Measurements from ENCODE around the gene TIGD4. TPM values are rescaled to one million over a fixed set of nuclear protein-coding genes. Genes with fewer than 3 reads are reported as not detected.

Gene TIGD4
- total and polyA plus RNA-seq, 3 experiments from 2014 or later, result 0.29 to 0.68 (median 0.60) TPM

DNA sequence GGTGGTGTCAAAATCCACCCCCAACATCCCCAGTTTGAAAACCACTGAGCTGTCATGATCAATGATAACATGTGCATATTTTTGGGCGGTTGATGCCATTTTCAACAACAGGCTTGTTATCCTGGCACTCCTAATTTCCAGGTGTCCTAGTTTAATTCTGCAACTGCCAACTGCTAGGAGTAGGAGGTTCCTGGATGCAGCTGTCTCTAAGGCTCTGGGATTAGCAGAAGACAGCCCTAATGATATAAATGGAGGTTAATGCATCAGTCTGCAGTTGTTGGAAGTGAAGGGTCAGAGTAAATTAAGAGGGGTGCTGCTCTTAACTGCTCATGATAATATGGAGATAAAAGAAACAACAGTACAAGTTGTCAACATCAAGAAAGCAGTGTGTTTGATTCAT is 24.0 kb upstream of the TIGD4 start:
- Histone ChIP-seq H3K9me3 (ENCODE audit: low read length) (no peaks in the 10 kb centered on the region), H3K27ac (ENCODE audit: low read depth, low read length) (no peak overlapping the region), H3K4me3 (ENCODE audit: low read length) (no peak overlapping the region), H3K36me3 (ENCODE audit: insufficient read depth, low read length) (no peaks in the 10 kb centered on the region), H3K27me3 (ENCODE audit: insufficient read depth, low read length, poor library complexity, severe bottlenecking) (no peaks in the 10 kb centered on the region), H3K4me1 (ENCODE audit: insufficient read depth, low read length) (no peaks in the 10 kb centered on the region)
- ChIA-PET POLR2A (no interaction called here), CTCF (no interaction called here)
- Mint-ChIP-seq H3K4me3 (no peak overlapping the region), H3K9me3 (no peaks in the 10 kb centered on the region), H3K36me3 (peaks cover 0 to 4% (median 3%) of the 10 kb centered on the region in 3 donors), H3K4me1 (peaks cover 14 to 44% (median 30%) of the 10 kb centered on the region in 3 donors), H3K27ac (no peak overlapping the region), H3K27me3 (no peaks in the 10 kb centered on the region)
- DNase-seq, result no peak

DNA sequence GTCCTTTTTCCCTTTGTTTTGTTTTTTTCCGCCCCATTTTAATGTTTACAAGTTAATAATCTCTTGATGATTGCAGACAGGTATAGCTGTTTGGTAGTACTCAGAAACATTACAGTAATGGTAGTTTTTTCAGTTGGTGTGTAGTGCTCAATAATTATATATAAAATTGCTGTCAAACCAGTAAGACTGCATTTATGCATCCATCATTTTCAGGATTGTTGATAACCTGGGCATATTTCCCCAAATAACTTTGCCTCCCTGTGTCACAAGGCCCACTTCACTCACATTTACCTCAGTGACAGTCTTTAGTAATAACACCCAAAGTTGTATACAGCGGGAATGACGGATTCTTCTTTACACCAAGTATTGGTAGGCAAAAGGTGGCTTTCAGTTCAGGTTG is 16.4 kb upstream of the TIGD4 start:
- Histone ChIP-seq H3K4me3 (ENCODE audit: low read length) (no peak overlapping the region), H3K9me3 (ENCODE audit: low read length) (no peaks in the 10 kb centered on the region), H3K27me3 (ENCODE audit: insufficient read depth, low read length, poor library complexity, severe bottlenecking) (no peaks in the 10 kb centered on the region), H3K27ac (ENCODE audit: low read depth, low read length) (no peak overlapping the region), H3K4me1 (ENCODE audit: insufficient read depth, low read length) (no peaks in the 10 kb centered on the region), H3K36me3 (ENCODE audit: insufficient read depth, low read length) (no peaks in the 10 kb centered on the region)
- peaks cover 0 to 2% (median 0%) of the 10 kb centered on the region in 3 donors for H3K36me3 Mint-ChIP-seq
- ChIA-PET CTCF (no interaction called here), POLR2A (no interaction called here)
- no peaks in the 10 kb centered on the region for H3K9me3 Mint-ChIP-seq
- H3K4me3 Mint-ChIP-seq, result no peak overlapping the region
- no peaks in the 10 kb centered on the region for H3K27me3 Mint-ChIP-seq
- peaks cover 10 to 24% (median 19%) of the 10 kb centered on the region in 3 donors for H3K4me1 Mint-ChIP-seq
- H3K27ac Mint-ChIP-seq, result peak overlapping the region in 1 of 8 donors; percentile 75
- no peak for DNase-seq

- Histone ChIP-seq H3K9me3 (ENCODE audit: low read length) (no peaks in the 10 kb centered on the region), H3K4me1 (ENCODE audit: insufficient read depth, low read length) (peaks cover 14% of the 10 kb centered on the region), H3K4me3 (ENCODE audit: low read length) (no peak overlapping the region), H3K27ac (ENCODE audit: low read depth, low read length) (no peak overlapping the region), H3K36me3 (ENCODE audit: insufficient read depth, low read length) (no peaks in the 10 kb centered on the region), H3K27me3 (ENCODE audit: insufficient read depth, low read length, poor library complexity, severe bottlenecking) (no peaks in the 10 kb centered on the region)
- ChIA-PET CTCF (interaction anchor here (1.6 kb wide), 1 partner anchor 7 kb away, joined by 5 read pairs; the partner anchor contains the start of genes ARFIP1 and TIGD4), POLR2A (no interaction called here)
- Mint-ChIP-seq H3K4me3 (peak overlapping the region; percentile 0 to 64 (median 37)), H3K9me3 (no peaks in the 10 kb centered on the region), H3K36me3 (peaks cover 0 to 3% (median 2%) of the 10 kb centered on the region in 3 donors), H3K27me3 (no peaks in the 10 kb centered on the region), H3K27ac (peak overlapping the region in 5 of 8 donors; percentile 7 to 72 (median 62)), H3K4me1 (peaks cover 30 to 62% (median 57%) of the 10 kb centered on the region in 3 donors)
- no peak for DNase-seq
These were observed 7.1 kb upstream of the TIGD4 start for GRCh38 chr4:152786627-152787026.

- Mint-ChIP-seq H3K27ac (peak overlapping the region in 6 of 8 donors; percentile 2 to 72 (median 54)), H3K36me3 (peaks cover 0 to 3% (median 2%) of the 10 kb centered on the region in 3 donors), H3K27me3 (no peaks in the 10 kb centered on the region), H3K4me1 (peaks cover 33 to 67% (median 62%) of the 10 kb centered on the region in 3 donors), H3K9me3 (no peaks in the 10 kb centered on the region), H3K4me3 (peak overlapping the region; percentile 0 to 64 (median 37))
- no peaks in the 10 kb centered on the region for H3K27me3 ChIP-seq (ENCODE audit: insufficient read depth, low read length, poor library complexity, severe bottlenecking)
- no peak overlapping the region for H3K4me3 ChIP-seq (ENCODE audit: low read length)
- H3K27ac ChIP-seq (ENCODE audit: low read depth, low read length), result no peak overlapping the region
- CTCF ChIA-PET, result no interaction called here
- POLR2A ChIA-PET, result no interaction called here
- no peaks in the 10 kb centered on the region for H3K36me3 ChIP-seq (ENCODE audit: insufficient read depth, low read length)
- DNase-seq, result no peak
- H3K4me1 ChIP-seq (ENCODE audit: insufficient read depth, low read length), result peaks cover 16% of the 10 kb centered on the region
- H3K9me3 ChIP-seq (ENCODE audit: low read length), result no peaks in the 10 kb centered on the region
These were observed 6.4 kb upstream of the TIGD4 start for GRCh38 chr4:152785639-152786615.

- H3K4me1 ChIP-seq (ENCODE audit: insufficient read depth, low read length), result peaks cover 23% of the 10 kb centered on the region
- no peak overlapping the region for H3K27ac ChIP-seq (ENCODE audit: low read depth, low read length)
- no peaks in the 10 kb centered on the region for H3K36me3 ChIP-seq (ENCODE audit: insufficient read depth, low read length)
- Mint-ChIP-seq H3K9me3 (no peaks in the 10 kb centered on the region), H3K4me3 (peak overlapping the region in 1 of 7 donors; percentile 36), H3K4me1 (peaks cover 45 to 71% (median 69%) of the 10 kb centered on the region in 3 donors), H3K36me3 (peaks cover 0 to 7% (median 2%) of the 10 kb centered on the region in 3 donors), H3K27ac (peak overlapping the region in 5 of 8 donors; percentile 1 to 90 (median 39)), H3K27me3 (no peaks in the 10 kb centered on the region)
- H3K9me3 ChIP-seq (ENCODE audit: low read length), result no peaks in the 10 kb centered on the region
- ChIA-PET CTCF (no interaction called here), POLR2A (no interaction called here)
- no peaks in the 10 kb centered on the region for H3K27me3 ChIP-seq (ENCODE audit: insufficient read depth, low read length, poor library complexity, severe bottlenecking)
- no peak for DNase-seq
- no peak overlapping the region for H3K4me3 ChIP-seq (ENCODE audit: low read length)
These were observed 5.2 kb upstream of the TIGD4 start for GRCh38 chr4:152784490-152785350.

DNA sequence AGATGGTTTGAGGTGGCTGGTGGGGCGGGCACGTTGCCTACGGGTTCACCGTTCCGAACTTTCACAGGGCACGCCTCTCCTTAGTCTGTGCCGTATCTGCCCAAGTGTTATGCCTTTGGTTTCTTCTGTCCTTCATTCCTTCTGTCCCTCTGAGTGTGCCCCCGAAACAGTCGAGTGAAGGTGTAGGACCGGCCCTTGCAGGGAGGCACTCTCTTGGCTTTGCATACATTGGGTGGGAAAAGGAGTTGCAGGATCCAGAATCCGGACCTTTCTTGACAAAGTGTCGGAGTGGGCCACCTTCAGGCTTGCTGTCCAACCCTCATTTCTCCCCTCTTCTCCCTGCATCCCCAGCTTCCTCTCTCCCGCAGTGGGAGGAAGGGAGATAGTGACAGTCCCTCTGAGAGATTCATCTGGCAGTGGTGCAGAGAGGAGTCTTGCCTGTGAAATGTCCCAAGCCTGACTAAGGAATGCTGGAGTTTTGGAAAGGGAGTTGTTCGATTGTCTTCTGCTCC is 793 bp upstream of the TIGD4 start:
- H3K27ac Mint-ChIP-seq, result peak overlapping the region; percentile 92 to 99 (median 98)

DNA sequence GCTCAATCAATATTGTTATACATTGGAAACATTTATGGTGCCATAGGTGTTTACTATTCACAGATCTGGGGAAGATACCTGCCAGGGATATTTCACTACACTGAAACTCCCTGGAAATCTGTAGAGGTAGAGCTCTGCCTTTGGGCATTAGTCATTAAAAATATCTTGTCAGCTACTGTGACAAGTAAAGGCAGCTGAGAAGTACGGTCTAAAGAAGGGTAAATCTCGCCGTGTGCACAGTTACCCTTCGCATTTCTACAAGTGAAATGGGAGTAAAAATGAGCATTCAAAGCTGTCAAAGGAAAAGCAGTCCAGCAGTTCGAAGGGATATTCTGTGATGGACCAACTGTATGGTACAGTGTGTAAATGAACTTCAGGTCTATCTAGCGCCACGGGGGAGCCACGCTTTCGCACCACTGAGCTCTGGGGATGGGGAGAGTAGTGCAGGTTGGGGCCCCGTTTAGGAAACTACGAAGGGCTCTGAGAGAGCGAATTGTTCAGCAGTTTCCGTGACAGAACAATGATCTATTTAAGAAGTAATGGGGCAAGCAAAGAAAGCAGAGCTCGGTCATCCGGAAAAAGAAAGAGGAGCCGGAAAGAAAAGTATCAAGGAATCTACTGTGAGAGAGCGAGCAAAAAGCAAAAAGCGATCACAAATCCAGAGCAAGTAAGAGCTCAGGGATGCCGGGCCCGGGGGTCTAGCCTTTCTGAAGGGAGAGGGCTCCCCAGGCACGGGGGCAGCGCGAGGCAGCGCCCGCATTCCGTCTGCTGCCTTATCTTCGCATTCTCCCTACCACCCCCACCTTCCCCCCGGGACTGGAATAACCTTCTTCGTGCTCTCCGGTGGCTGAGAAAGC is 646 bp downstream of the TIGD4 start:
- ChIA-PET POLR2A (interaction anchor here (1.0 to 1.7 kb wide), 3 partner anchors 100 to 281 kb away, joined by 3 to 7 read pairs (median 5); partner anchors contain the start of genes FBXW7 and TMEM154), CTCF (interaction anchor here (0.5 to 2.5 kb wide), 13 partner anchors 9 to 348 kb away, joined by 3 to 12 read pairs (median 3); no protein-coding TSS in a partner anchor)
- Mint-ChIP-seq H3K9me3 (no peaks in the 10 kb centered on the region), H3K4me3 (peak overlapping the region; percentile 95 to 100 (median 99)), H3K27me3 (peaks cover 0 to 4% of the 10 kb centered on the region in 2 donors), H3K27ac (peak overlapping the region; percentile 92 to 99 (median 98)), H3K4me1 (peaks cover 37 to 54% (median 50%) of the 10 kb centered on the region in 3 donors), H3K36me3 (peaks cover 0 to 13% (median 0%) of the 10 kb centered on the region in 3 donors)
- no peaks in the 10 kb centered on the region for H3K27me3 ChIP-seq (ENCODE audit: insufficient read depth, low read length, poor library complexity, severe bottlenecking)
- peak overlapping the region; percentile 81 for H3K4me3 ChIP-seq (ENCODE audit: low read length)
- peak in 4 of 5 donors; percentile 3 to 57 (median 34) for DNase-seq
- no peaks in the 10 kb centered on the region for H3K9me3 ChIP-seq (ENCODE audit: low read length)
- no peaks in the 10 kb centered on the region for H3K36me3 ChIP-seq (ENCODE audit: insufficient read depth, low read length)
- H3K4me1 ChIP-seq (ENCODE audit: insufficient read depth, low read length), result peaks cover 25% of the 10 kb centered on the region
- H3K27ac ChIP-seq (ENCODE audit: low read depth, low read length), result peak overlapping the region; percentile 84

More for the DNA sequence above, 793 bp upstream of the TIGD4 start:
- POLR2A ChIA-PET, result no interaction called here
- Mint-ChIP-seq H3K27me3 (peaks cover 0 to 4% of the 10 kb centered on the region in 2 donors), H3K9me3 (no peaks in the 10 kb centered on the region), H3K4me3 (peak overlapping the region; percentile 95 to 100 (median 99)), H3K4me1 (peaks cover 40 to 63% (median 60%) of the 10 kb centered on the region in 3 donors), H3K36me3 (peaks cover 0 to 13% (median 0%) of the 10 kb centered on the region in 3 donors)
- CTCF ChIA-PET, result interaction anchor here (0.7 to 2.0 kb wide), 4 partner anchors 12 to 335 kb away, joined by 3 to 6 read pairs (median 3); no protein-coding TSS in a partner anchor
- Histone ChIP-seq H3K27me3 (ENCODE audit: insufficient read depth, low read length, poor library complexity, severe bottlenecking) (no peaks in the 10 kb centered on the region), H3K9me3 (ENCODE audit: low read length) (no peaks in the 10 kb centered on the region), H3K36me3 (ENCODE audit: insufficient read depth, low read length) (no peaks in the 10 kb centered on the region), H3K27ac (ENCODE audit: low read depth, low read length) (peak overlapping the region; percentile 84), H3K4me1 (ENCODE audit: insufficient read depth, low read length) (peaks cover 25% of the 10 kb centered on the region), H3K4me3 (ENCODE audit: low read length) (peak overlapping the region; percentile 81)
- peak in 1 of 5 donors; percentile 59 for DNase-seq

All from CD8-positive, alpha-beta memory T cell (primary cell).